ENCODE data around the gene SLC35B1.

DNA sequence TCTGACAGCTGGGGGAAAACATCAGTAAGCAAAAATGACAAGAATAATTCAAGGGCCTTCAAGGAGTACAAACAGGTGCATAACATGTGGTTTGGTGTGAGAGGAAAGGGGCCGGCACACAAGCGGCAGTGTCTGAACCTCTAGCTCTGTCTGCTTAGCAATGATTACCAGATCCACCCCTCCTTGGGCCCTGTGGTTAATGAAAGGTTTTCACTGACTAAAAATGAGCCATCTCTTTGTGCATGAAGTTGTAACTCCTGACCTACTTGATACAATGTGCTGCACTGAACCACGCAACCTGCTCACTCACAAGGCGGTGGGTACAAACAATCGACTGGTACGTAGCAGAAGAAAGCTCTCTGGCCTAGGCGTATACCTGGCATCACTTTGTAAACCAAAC is 41.0 kb upstream of the SLC35B1 start:
- TF ChIP-seq, protein P1, sequence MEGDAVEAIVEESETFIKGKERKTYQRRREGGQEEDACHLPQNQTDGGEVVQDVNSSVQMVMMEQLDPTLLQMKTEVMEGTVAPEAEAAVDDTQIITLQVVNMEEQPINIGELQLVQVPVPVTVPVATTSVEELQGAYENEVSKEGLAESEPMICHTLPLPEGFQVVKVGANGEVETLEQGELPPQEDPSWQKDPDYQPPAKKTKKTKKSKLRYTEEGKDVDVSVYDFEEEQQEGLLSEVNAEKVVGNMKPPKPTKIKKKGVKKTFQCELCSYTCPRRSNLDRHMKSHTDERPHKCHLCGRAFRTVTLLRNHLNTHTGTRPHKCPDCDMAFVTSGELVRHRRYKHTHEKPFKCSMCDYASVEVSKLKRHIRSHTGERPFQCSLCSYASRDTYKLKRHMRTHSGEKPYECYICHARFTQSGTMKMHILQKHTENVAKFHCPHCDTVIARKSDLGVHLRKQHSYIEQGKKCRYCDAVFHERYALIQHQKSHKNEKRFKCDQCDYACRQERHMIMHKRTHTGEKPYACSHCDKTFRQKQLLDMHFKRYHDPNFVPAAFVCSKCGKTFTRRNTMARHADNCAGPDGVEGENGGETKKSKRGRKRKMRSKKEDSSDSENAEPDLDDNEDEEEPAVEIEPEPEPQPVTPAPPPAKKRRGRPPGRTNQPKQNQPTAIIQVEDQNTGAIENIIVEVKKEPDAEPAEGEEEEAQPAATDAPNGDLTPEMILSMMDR (IDR thresholded peaks at IDR 0.05; ENCODE audit: low read depth, low read length, poor library complexity, severe bottlenecking), result no peak
- no peak for TF ChIP-seq EZH2phosphoT487 (IDR thresholded peaks at IDR 0.05; ENCODE audit: borderline replicate concordance, low read length)
